Progenitor cell of endocrine pancreas (in vitro differentiated cells): ENCODE data around the gene DPP7. TPM values are rescaled to one million over a fixed set of nuclear protein-coding genes. Genes with fewer than 3 reads are reported as not detected.

Experiments
- DNase-seq: peaks from one replicate; pipeline ENCODE4 v3.0.0; 2021; ENCODE audit warnings: low spot score; ENCODE audit not compliant: unreplicated experiment
- H3K27ac Mint-ChIP-seq: 2 replicates; pipeline ENCODE4 v1.8.0; 2021; ENCODE audit warnings: mild to moderate bottlenecking, moderate library complexity, mixed read lengths
- H3K27me3 Mint-ChIP-seq: 2 replicates; pipeline ENCODE4 v1.8.0; 2021; ENCODE audit warnings: mixed read lengths
- H3K36me3 Mint-ChIP-seq: 2 replicates; pipeline ENCODE4 v1.8.0; 2022; ENCODE audit warnings: mixed read lengths; ENCODE audit not compliant: insufficient read depth
- H3K4me1 Mint-ChIP-seq: 2 replicates; pipeline ENCODE4 v1.8.0; 2021; ENCODE audit warnings: low read depth, mixed read lengths
- H3K4me3 Mint-ChIP-seq: 2 replicates; pipeline ENCODE4 v1.8.0; 2021; ENCODE audit warnings: low read depth, mild to moderate bottlenecking, moderate library complexity, mixed read lengths
- H3K9me3 Mint-ChIP-seq: 2 replicates; pipeline ENCODE4 v1.8.0; 2021; ENCODE audit warnings: low read depth, mixed read lengths
- CTCF ChIP-seq: fragments of 200-600 bp; sonication (generic); IDR thresholded peaks from one replicate; pipeline ENCODE4 v1.5.0; 2021; ENCODE audit warnings: antibody characterized with exemption, mild to moderate bottlenecking; ENCODE audit not compliant: unreplicated experiment
- total RNA-seq: library from RNA; stranded (reverse); gene quantifications from 2 replicates; pipeline ENCODE4 v1.2.1, GENCODE V29; 2021

The DPP7 gene
- total RNA-seq, 1 donor from 2014 or later = 39.2 TPM

GRCh38 chr9:137068539-137069507, 45.7 kb downstream of the DPP7 start:
- Mint-ChIP-seq H3K27me3 (peaks cover 6% of the 10 kb centered on the region), H3K4me1 (peaks cover 10% of the 10 kb centered on the region), H3K9me3 (no peaks in the 10 kb centered on the region), H3K27ac (no peak overlapping the region), H3K36me3 (peaks cover 1% of the 10 kb centered on the region), H3K4me3 (peak overlapping the region; percentile 57)
- DNase-seq = no peak
- TF ChIP-seq CTCF = no peak

- Mint-ChIP-seq H3K4me3 (peak overlapping the region; percentile 64), H3K27ac (no peak overlapping the region), H3K9me3 (no peaks in the 10 kb centered on the region), H3K4me1 (peaks cover 10% of the 10 kb centered on the region), H3K27me3 (no peaks in the 10 kb centered on the region), H3K36me3 (peaks cover 1% of the 10 kb centered on the region)
- peak; percentile 70 for TF ChIP-seq CTCF
- DNase-seq = peak; percentile 74
These were observed 46.5 kb downstream of the DPP7 start for GRCh38 chr9:137067860-137068538.

GRCh38 chr9:137066096-137066861, 48.3 kb downstream of the DPP7 start:
- no peak overlapping the region for H3K27ac Mint-ChIP-seq
- TF ChIP-seq CTCF = no peak
- H3K36me3 Mint-ChIP-seq = peaks cover 1% of the 10 kb centered on the region
- DNase-seq = no peak
- H3K27me3 Mint-ChIP-seq = peaks cover 3% of the 10 kb centered on the region
- H3K9me3 Mint-ChIP-seq = no peaks in the 10 kb centered on the region
- H3K4me3 Mint-ChIP-seq = no peak overlapping the region
- H3K4me1 Mint-ChIP-seq = peaks cover 8% of the 10 kb centered on the region

GRCh38 chr9:137065336-137065967, 49.1 kb downstream of the DPP7 start:
- no peak overlapping the region for H3K4me3 Mint-ChIP-seq
- peaks cover 3% of the 10 kb centered on the region for H3K4me1 Mint-ChIP-seq
- TF ChIP-seq CTCF = no peak
- no peak for DNase-seq
- peaks cover 1% of the 10 kb centered on the region for H3K36me3 Mint-ChIP-seq
- H3K27ac Mint-ChIP-seq = no peak overlapping the region
- H3K27me3 Mint-ChIP-seq = peaks cover 7% of the 10 kb centered on the region
- H3K9me3 Mint-ChIP-seq = no peaks in the 10 kb centered on the region

GRCh38 chr9:137064880-137065164, 49.7 kb downstream of the DPP7 start:
- Mint-ChIP-seq H3K36me3 (peaks cover 1% of the 10 kb centered on the region), H3K9me3 (no peaks in the 10 kb centered on the region), H3K4me1 (peaks cover 3% of the 10 kb centered on the region), H3K4me3 (no peak overlapping the region), H3K27me3 (peaks cover 7% of the 10 kb centered on the region), H3K27ac (no peak overlapping the region)
- DNase-seq = no peak
- no peak for TF ChIP-seq CTCF
